HG03103 (cell line): Measurements from ENCODE around the gene KLHL42.

ENCODE experiments used
- ATAC-seq: cut with Tn5 transposase; IDR thresholded peaks from one replicate; pipeline ENCODE4 v1.9.1; 2021; ENCODE audit warnings: low read depth; ENCODE audit not compliant: unreplicated experiment

The KLHL42 gene

GRCh38 chr12:27852117-27852516, 72.1 kb downstream of the KLHL42 start:
- no peak for ATAC-seq
